ENCODE measurements around the gene SKOR2.

DNA sequence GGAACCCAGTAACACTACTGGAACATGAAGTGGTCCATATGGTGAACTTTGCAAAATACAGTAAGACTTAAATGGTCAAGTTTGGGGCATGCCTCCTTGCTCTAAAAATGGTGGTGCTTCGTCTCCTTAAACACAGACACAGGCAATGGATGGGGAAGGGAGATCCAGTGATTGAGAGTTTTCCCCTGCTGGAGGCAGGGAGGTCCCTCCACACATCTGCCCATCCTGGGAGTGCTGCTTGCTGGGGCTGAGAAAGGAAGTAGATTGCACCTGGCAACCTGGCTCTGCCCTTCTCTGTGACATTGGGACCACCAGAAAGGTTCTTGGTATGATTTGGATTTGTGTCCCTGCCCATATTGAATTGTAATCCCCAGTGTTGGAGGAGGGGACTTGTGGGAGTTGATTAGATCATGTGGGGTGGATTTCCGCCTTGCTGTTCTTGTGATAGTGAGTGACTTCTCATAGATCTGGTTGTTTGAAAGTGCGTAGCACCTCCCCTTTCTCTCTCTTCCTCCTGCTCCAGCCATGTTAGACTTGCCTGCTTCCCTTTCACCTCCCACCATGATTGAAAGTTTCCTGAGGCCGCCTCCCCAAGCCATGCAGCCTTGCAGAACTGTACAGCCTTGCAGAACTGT lies 35.4 kb upstream of the SKOR2 start:
- TF ChIP-seq, protein P1, sequence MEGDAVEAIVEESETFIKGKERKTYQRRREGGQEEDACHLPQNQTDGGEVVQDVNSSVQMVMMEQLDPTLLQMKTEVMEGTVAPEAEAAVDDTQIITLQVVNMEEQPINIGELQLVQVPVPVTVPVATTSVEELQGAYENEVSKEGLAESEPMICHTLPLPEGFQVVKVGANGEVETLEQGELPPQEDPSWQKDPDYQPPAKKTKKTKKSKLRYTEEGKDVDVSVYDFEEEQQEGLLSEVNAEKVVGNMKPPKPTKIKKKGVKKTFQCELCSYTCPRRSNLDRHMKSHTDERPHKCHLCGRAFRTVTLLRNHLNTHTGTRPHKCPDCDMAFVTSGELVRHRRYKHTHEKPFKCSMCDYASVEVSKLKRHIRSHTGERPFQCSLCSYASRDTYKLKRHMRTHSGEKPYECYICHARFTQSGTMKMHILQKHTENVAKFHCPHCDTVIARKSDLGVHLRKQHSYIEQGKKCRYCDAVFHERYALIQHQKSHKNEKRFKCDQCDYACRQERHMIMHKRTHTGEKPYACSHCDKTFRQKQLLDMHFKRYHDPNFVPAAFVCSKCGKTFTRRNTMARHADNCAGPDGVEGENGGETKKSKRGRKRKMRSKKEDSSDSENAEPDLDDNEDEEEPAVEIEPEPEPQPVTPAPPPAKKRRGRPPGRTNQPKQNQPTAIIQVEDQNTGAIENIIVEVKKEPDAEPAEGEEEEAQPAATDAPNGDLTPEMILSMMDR (IDR thresholded peaks at IDR 0.05; ENCODE audit: insufficient read depth, low read length) = no peak
- TF ChIP-seq POLR2AphosphoS5 (IDR thresholded peaks at IDR 0.05; ENCODE audit: low read depth) = no peak

All from HL-60 (cell line).